B cell (primary cell): ENCODE measurements around the gene CLCN2. TPM values are rescaled to one million over a fixed set of nuclear protein-coding genes. Genes with fewer than 3 reads are reported as not detected.

Experiments used
- ATAC-seq: fragments of 200-7000 bp; cut with Tn5 transposase; one replicate; pipeline ENCODE4 v1.10.0; 2021; ENCODE audit warnings: low read depth, mild to moderate bottlenecking, moderate number of reproducible peaks, moderate library complexity
- CTCF ChIA-PET: fragments of 350-600 bp; sonication (Branson Sonifier 250); formaldehyde crosslinking; loops from one replicate; lab custom pipeline; 2021; ENCODE audit warnings: antibody characterized with exemption, inconsistent platforms; lab: Charles Lee
- POLR2A ChIA-PET: fragments of 350-600 bp; sonication (Branson Sonifier 250); formaldehyde crosslinking; loops from one replicate; lab custom pipeline; 2021; ENCODE audit warnings: antibody characterized with exemption; lab: Charles Lee
- DNase-seq: peaks from one replicate; pipeline ENCODE4 v3.0.0; 2013
- H2AFZ ChIP-seq: 2 replicates; pipeline ENCODE4 v1.6.1; 2012; ENCODE audit warnings: mild to moderate bottlenecking, low read depth, low read length; ENCODE audit not compliant: insufficient read depth, poor library complexity, severe bottlenecking
- H3K27ac ChIP-seq, 2 donors: 1 replicate in 1 of 2; 2 replicates in 1 of 2; pipeline ENCODE4 v1.5.1; 2012 to 2013; ENCODE audit warnings: low read length in 2 of 2, mild to moderate bottlenecking in 2 of 2, moderate library complexity in 1 of 2
- H3K27me3 ChIP-seq, 4 experiments: fragments of 200-600 bp in 1 of 4; sonication (generic) in 1 of 4; replicated peaks in 1 of 4; 1 replicate in 2 of 4; 2 replicates in 2 of 4; pipeline versions ENCODE4 v1.6.1 to v1.7.0; 2013 to 2016; ENCODE audit warnings: low read length in 3 of 4, mild to moderate bottlenecking in 2 of 4, mixed read lengths in 1 of 4, moderate library complexity in 1 of 4; ENCODE audit not compliant: insufficient read depth in 4 of 4, control insufficient read depth in 3 of 4; ENCODE audit errors: control extremely low read depth in 1 of 4
- H3K36me3 ChIP-seq, 2 experiments: replicated peaks in 1 of 2; 1 replicate in 1 of 2; 2 replicates in 1 of 2; pipeline versions ENCODE4 v1.6.1 to v1.7.1; 2013; ENCODE audit warnings: low read length in 1 of 2; ENCODE audit not compliant: insufficient read depth in 2 of 2, control insufficient read depth in 1 of 2; ENCODE audit errors: control extremely low read depth in 1 of 2, extremely low read depth in 1 of 2
- H3K4me1 ChIP-seq, 2 donors: fragments of 200-600 bp in 1 of 2; sonication (generic) in 1 of 2; 1 replicate in 1 of 2; 2 replicates in 1 of 2; pipeline versions ENCODE4 v1.5.1 to v1.6.1; 2013 to 2017; ENCODE audit warnings: low read length in 2 of 2; ENCODE audit not compliant: control insufficient read depth in 2 of 2, insufficient read depth in 2 of 2
- H3K4me2 ChIP-seq: replicated peaks from 2 replicates; pipeline ENCODE3; 2012; ENCODE audit warnings: mild to moderate bottlenecking, low read depth, low read length; ENCODE audit not compliant: poor library complexity, severe bottlenecking
- H3K4me3 ChIP-seq, 5 experiments: fragments of 200-600 bp in 1 of 5; sonication (generic) in 1 of 5; 1 replicate in 3 of 5; 2 replicates in 2 of 5; pipeline versions ENCODE4 v1.5.1 to v1.7.0; 2011 to 2016; ENCODE audit warnings: low read length in 4 of 5, mild to moderate bottlenecking in 4 of 5, low read depth in 2 of 5, control low read depth in 1 of 5, moderate library complexity in 1 of 5; ENCODE audit not compliant: insufficient read depth in 1 of 5; ENCODE audit errors: control extremely low read depth in 1 of 5, extremely low read depth in 1 of 5
- H3K79me2 ChIP-seq: fragments of 200-600 bp; sonication (generic); one replicate; pipeline ENCODE4 v1.6.0; 2016; ENCODE audit warnings: low read length; ENCODE audit not compliant: control insufficient read depth, insufficient read depth
- H3K9ac ChIP-seq: fragments of 200-600 bp; sonication (generic); 2 replicates; pipeline ENCODE4 v1.6.1; 2017; ENCODE audit warnings: mild to moderate bottlenecking, low read length, moderate library complexity
- H3K9me3 ChIP-seq, 3 donors: one replicate each; pipeline versions ENCODE4 v1.6.1 to v1.7.1; 2013; ENCODE audit warnings: low read length in 2 of 3; ENCODE audit not compliant: control insufficient read depth in 2 of 3, insufficient read depth in 1 of 3; ENCODE audit errors: control extremely low read depth in 1 of 3
- H4K20me1 ChIP-seq: 2 replicates; pipeline ENCODE4 v1.6.0; 2012; ENCODE audit warnings: mild to moderate bottlenecking, low read length; ENCODE audit not compliant: insufficient read depth, control insufficient read depth, poor library complexity, severe bottlenecking
- H3K27ac Mint-ChIP-seq: one replicate; pipeline ENCODE4 v1.8.0; 2021; ENCODE audit warnings: mixed read lengths
- H3K27me3 Mint-ChIP-seq: one replicate; pipeline ENCODE4 v1.8.0; 2021; ENCODE audit warnings: mixed read lengths
- H3K4me1 Mint-ChIP-seq: one replicate; pipeline ENCODE4 v1.8.0; 2021; ENCODE audit warnings: mixed read lengths
- H3K4me3 Mint-ChIP-seq: one replicate; pipeline ENCODE4 v1.8.0; 2021; ENCODE audit warnings: mixed read lengths
- H3K9me3 Mint-ChIP-seq: one replicate; pipeline ENCODE4 v1.8.0; 2022; ENCODE audit warnings: mixed read lengths; ENCODE audit not compliant: insufficient read depth
- EZH2 ChIP-seq: IDR thresholded peaks from 2 replicates; pipeline ENCODE4 v1.6.1; 2012; ENCODE audit warnings: borderline replicate concordance, low read depth, mild to moderate bottlenecking, moderate library complexity, low read length; ENCODE audit not compliant: insufficient read depth, poor library complexity, severe bottlenecking
- WGBS: methylation state at CpG from one replicate; pipeline ENCODE4 v1.1.5; 2013; ENCODE audit warnings: missing lambda C conversion rate; ENCODE audit not compliant: insufficient coverage; 5-methylcytosine and 5-hydroxymethylcytosine counted together
- intact Hi-C: fragments of 100-400 bp; cut with micrococcal nuclease; formaldehyde crosslinking; loops from one replicate; pipeline ENCODE4 v1.10.0; 2022
- polyA plus RNA-seq: library from polyadenylated mRNA; depleted of rRNA; stranded (reverse); fragments of >200 nt; gene quantifications from 2 replicates; pipeline ENCODE4 v1.2.3, GENCODE V29; 2012
- total RNA-seq, 2 donors: library from RNA; stranded (reverse); fragments of 120-200 nt in 1 of 2; gene quantifications; 1 replicate in 1 of 2; 2 replicates in 1 of 2; pipeline versions ENCODE4 v1.2.3 to v1.2.4, GENCODE V29; 2013 to 2022
- TF ChIP-seq, protein P1 (sequence below): fragments of 200-600 bp; IDR thresholded peaks from one replicate; pipeline ENCODE4 v1.8.0; 2022; ENCODE audit warnings: antibody characterized with exemption, mild to moderate bottlenecking

The CLCN2 gene
- total and polyA plus RNA-seq, 2 donors (not counting 1 experiment from before 2014, with no cell fraction given) = 6.1 to 8.1 TPM

DNA sequence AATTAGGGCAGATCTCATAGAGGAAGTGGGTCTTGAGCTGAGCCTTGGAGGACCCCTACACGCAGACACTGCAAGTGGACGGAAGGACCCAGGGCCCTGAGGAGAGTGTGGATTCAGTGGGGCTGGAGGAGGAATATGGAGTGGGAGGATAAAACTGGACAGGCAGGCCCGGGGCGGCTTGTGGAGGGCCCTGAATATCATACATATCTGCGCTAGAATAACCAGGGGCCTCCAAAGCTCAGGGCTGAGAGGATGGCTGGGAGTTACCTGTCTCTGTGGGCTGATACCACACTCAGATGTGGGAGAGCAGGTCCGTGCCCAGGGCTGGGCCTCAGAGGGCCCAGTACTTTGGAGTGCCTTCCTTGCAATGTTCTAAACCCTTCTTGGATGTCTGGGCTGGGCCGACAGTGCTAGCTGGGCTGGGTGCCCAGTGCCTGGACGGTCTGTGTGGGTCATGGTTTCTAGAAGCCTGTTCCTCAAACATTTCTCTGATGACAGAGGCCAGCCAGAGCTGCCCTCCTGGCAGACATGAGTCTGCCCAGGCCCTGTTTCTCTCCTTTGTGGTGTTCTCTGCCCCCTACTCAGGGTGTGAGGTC lies 48.0 kb upstream of the CLCN2 start:
- Histone ChIP-seq H3K4me2 (no peak overlapping the region), H3K4me3 (no peak overlapping the region), H4K20me1 (no peaks in the 10 kb centered on the region), H2AFZ (no peak overlapping the region), H3K9ac (no peak overlapping the region), H3K36me3 (no peaks in the 10 kb centered on the region), H3K27ac (no peak overlapping the region), H3K9me3 (no peaks in the 10 kb centered on the region), H3K27me3 (peaks cover 0 to 3% (median 0%) of the 10 kb centered on the region in 4 experiments), H3K4me1 (no peaks in the 10 kb centered on the region), H3K79me2 (no peaks in the 10 kb centered on the region)
- DNase-seq = no peak
- Mint-ChIP-seq H3K4me1 (no peaks in the 10 kb centered on the region), H3K27ac (no peak overlapping the region), H3K9me3 (no peaks in the 10 kb centered on the region), H3K4me3 (no peak overlapping the region), H3K27me3 (peaks cover 11% of the 10 kb centered on the region)
- WGBS = 95% methylated on average over 8 of the region's 8 CpGs
- ChIA-PET POLR2A (no interaction called here), CTCF (interaction anchor here (0.9 to 1.5 kb wide), 2 partner anchors 9 to 104 kb away, joined by 3 read pairs; no protein-coding TSS in a partner anchor)
- intact Hi-C loops = no loop called here
- no peak for TF ChIP-seq EZH2
- TF ChIP-seq, protein P1, sequence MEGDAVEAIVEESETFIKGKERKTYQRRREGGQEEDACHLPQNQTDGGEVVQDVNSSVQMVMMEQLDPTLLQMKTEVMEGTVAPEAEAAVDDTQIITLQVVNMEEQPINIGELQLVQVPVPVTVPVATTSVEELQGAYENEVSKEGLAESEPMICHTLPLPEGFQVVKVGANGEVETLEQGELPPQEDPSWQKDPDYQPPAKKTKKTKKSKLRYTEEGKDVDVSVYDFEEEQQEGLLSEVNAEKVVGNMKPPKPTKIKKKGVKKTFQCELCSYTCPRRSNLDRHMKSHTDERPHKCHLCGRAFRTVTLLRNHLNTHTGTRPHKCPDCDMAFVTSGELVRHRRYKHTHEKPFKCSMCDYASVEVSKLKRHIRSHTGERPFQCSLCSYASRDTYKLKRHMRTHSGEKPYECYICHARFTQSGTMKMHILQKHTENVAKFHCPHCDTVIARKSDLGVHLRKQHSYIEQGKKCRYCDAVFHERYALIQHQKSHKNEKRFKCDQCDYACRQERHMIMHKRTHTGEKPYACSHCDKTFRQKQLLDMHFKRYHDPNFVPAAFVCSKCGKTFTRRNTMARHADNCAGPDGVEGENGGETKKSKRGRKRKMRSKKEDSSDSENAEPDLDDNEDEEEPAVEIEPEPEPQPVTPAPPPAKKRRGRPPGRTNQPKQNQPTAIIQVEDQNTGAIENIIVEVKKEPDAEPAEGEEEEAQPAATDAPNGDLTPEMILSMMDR = no peak
- no peak for ATAC-seq
